HepG2 (cell line): ENCODE data around the gene EPHA2. TPM values are rescaled to one million over a fixed set of nuclear protein-coding genes. Genes with fewer than 3 reads are reported as not detected.
A peak's percentile ranks its signal among the peaks of the same experiment; 100 is the strongest.

Experiments used
- ATAC-seq: fragments of 200-7000 bp; cut with Tn5 transposase; 3 replicates; pipeline ENCODE4 v1.9.1; 2020; ENCODE audit warnings: mild to moderate bottlenecking, moderate library complexity
- BruUV-seq: library from RNA; stranded (reverse); fragments of 400-500 nt; replicated peaks from 2 replicates; lab custom pipeline; 2021; lab: Mats Ljungman, UMichigan
- CTCF ChIA-PET: fragments of 300-600 bp; formaldehyde crosslinking; extraction: SDS; loops from one replicate; lab custom pipeline; 2021; ENCODE audit warnings: low total read pairs, inconsistent platforms, low intra/inter-chr PET ratio; lab: Yijun Ruan, JAX
- POLR2A ChIA-PET: fragments of 350-600 bp; sonication (Branson Sonifier 250); formaldehyde crosslinking; loops from one replicate; lab custom pipeline; 2020; ENCODE audit warnings: antibody characterized with exemption, inconsistent platforms; lab: Yijun Ruan, JAX
- DNase-seq: peaks from one replicate; pipeline ENCODE4 v3.0.0-alpha.2; 2015; ENCODE audit warnings: low spot score
- FAIRE-seq: peaks from 3 replicates; lab custom pipeline; 2011; peaks lifted over from hg19 to GRCh38; lab: Jason Lieb, UNC
- H2AFZ ChIP-seq: one replicate; pipeline ENCODE4 v1.6.1; 2011; ENCODE audit warnings: low read length, inconsistent platforms
- H3K27ac ChIP-seq: fragments of 300-600 bp; 3 replicates; pipeline ENCODE4 v1.8.0; 2011; ENCODE audit warnings: mixed run types, mild to moderate bottlenecking, mixed read lengths, low read length, inconsistent platforms; ENCODE audit not compliant: insufficient read depth; ENCODE audit errors: extremely low read length
- H3K27me3 ChIP-seq, 2 experiments: fragments of 200-600 bp in 1 of 2; 2 replicates in 1 of 2; 3 replicates in 1 of 2; pipeline versions ENCODE4 v1.6.0 to v1.8.0; 2011; ENCODE audit warnings: low read length in 2 of 2, mild to moderate bottlenecking in 2 of 2, moderate library complexity in 2 of 2, inconsistent platforms in 1 of 2; ENCODE audit not compliant: insufficient read depth in 2 of 2, control insufficient read depth in 1 of 2
- H3K36me3 ChIP-seq, 2 experiments: fragments of 200-600 bp in 1 of 2; replicated peaks in 1 of 2; 2 replicates in 1 of 2; 3 replicates in 1 of 2; pipeline versions ENCODE4 v1.5.1 to v1.8.0; 2011; ENCODE audit warnings: low read length in 2 of 2, inconsistent platforms in 1 of 2; ENCODE audit not compliant: insufficient read depth in 2 of 2, control insufficient read depth in 1 of 2
- H3K4me1 ChIP-seq: 2 replicates; pipeline ENCODE4 v1.5.1; 2012; ENCODE audit warnings: low read length, inconsistent platforms; ENCODE audit not compliant: insufficient read depth
- H3K4me2 ChIP-seq: 2 replicates; pipeline ENCODE4 v1.6.0; 2011; ENCODE audit warnings: low read depth, low read length, inconsistent platforms
- H3K4me3 ChIP-seq, 3 experiments: fragments of 200-600 bp in 1 of 3; sonication (generic), shearing (Covaris generic) in 1 of 3; replicated peaks in 1 of 3; 2 replicates each; pipeline ENCODE4 v1.5.1; 2011 to 2016; ENCODE audit warnings: low read length in 3 of 3, inconsistent platforms in 2 of 3, low read depth in 2 of 3, mild to moderate bottlenecking in 2 of 3, control low read depth in 1 of 3, mixed read lengths in 1 of 3; ENCODE audit not compliant: insufficient read depth in 1 of 3
- H3K79me2 ChIP-seq: one replicate; pipeline ENCODE4 v1.6.1; 2011; ENCODE audit warnings: low read length, inconsistent platforms; ENCODE audit not compliant: insufficient read depth
- H3K9ac ChIP-seq: 2 replicates; pipeline ENCODE4 v1.6.0; 2011; ENCODE audit warnings: mild to moderate bottlenecking, low read depth, low read length, inconsistent platforms; ENCODE audit not compliant: insufficient read depth
- H3K9me3 ChIP-seq: 2 replicates; pipeline ENCODE4 v1.5.1; 2012; ENCODE audit warnings: mild to moderate bottlenecking, low read length
- H4K20me1 ChIP-seq: 2 replicates; pipeline ENCODE4 v1.6.0; 2011; ENCODE audit warnings: inconsistent platforms, mild to moderate bottlenecking, low read length, moderate library complexity; ENCODE audit not compliant: insufficient read depth
- BCL6 ChIP-seq: IDR thresholded peaks from 2 replicates; pipeline ENCODE4 v1.6.1; 2016; ENCODE audit warnings: missing genetic modification reagents, missing compliant biosample characterization
- CBFB ChIP-seq: sonication (generic); formaldehyde crosslinking; IDR thresholded peaks from 2 replicates; pipeline ENCODE4 v1.4.0; 2020; ENCODE audit warnings: missing genetic modification reagents
- GATAD1 ChIP-seq: IDR thresholded peaks from 2 replicates; pipeline ENCODE4 v1.6.1; 2016; ENCODE audit warnings: missing genetic modification reagents, missing compliant biosample characterization
- HOXA7 ChIP-seq: sonication (generic); formaldehyde crosslinking; IDR thresholded peaks from 2 replicates; pipeline ENCODE4 v1.8.1; 2022; ENCODE audit warnings: mild to moderate bottlenecking, missing genetic modification reagents, moderate library complexity
- KDM1A ChIP-seq: IDR thresholded peaks from 2 replicates; pipeline ENCODE4 v1.6.1; 2016; ENCODE audit warnings: missing compliant biosample characterization
- NFKB2 ChIP-seq: sonication (generic); formaldehyde crosslinking; IDR thresholded peaks from 2 replicates; pipeline ENCODE4 v1.4.0; 2020; ENCODE audit warnings: missing genetic modification reagents, borderline replicate concordance
- NRL ChIP-seq: sonication (generic); formaldehyde crosslinking; IDR thresholded peaks from 2 replicates; pipeline ENCODE4 v1.5.0; 2020; ENCODE audit warnings: missing genetic modification reagents, mild to moderate bottlenecking, moderate library complexity, borderline replicate concordance
- RCOR2 ChIP-seq: IDR thresholded peaks from 2 replicates; pipeline ENCODE4 v1.6.1; 2016; ENCODE audit warnings: missing biosample characterization, missing genetic modification reagents
- TCF12 ChIP-seq, 2 experiments: fragments of 450-650 bp in 1 of 2; sonication (generic) in 1 of 2; formaldehyde crosslinking in 1 of 2; IDR thresholded peaks; 2 replicates each; pipeline versions ENCODE4 v1.6.1 to v1.8.0; 2017 to 2022; ENCODE audit warnings: antibody characterized with exemption in 1 of 2, mild to moderate bottlenecking in 1 of 2, missing genetic modification reagents in 1 of 2, moderate library complexity in 1 of 2
- ZC3H13 ChIP-seq: sonication (generic); formaldehyde crosslinking; IDR thresholded peaks from 2 replicates; pipeline ENCODE4 v1.8.1; 2023; ENCODE audit warnings: mild to moderate bottlenecking, missing genetic modification reagents, moderate library complexity
- ZMYM3 ChIP-seq: sonication (generic); formaldehyde crosslinking; IDR thresholded peaks from 2 replicates; pipeline ENCODE4 v1.5.1; 2020; ENCODE audit warnings: mild to moderate bottlenecking, missing genetic modification reagents
- ZNF138 ChIP-seq: sonication (generic); formaldehyde crosslinking; IDR thresholded peaks from 2 replicates; pipeline ENCODE4 v1.5.0; 2020; ENCODE audit warnings: mild to moderate bottlenecking, low read depth, missing genetic modification reagents
- ZNF260 ChIP-seq: sonication (generic); formaldehyde crosslinking; IDR thresholded peaks from 2 replicates; pipeline ENCODE4 v1.4.0; 2020; ENCODE audit warnings: missing genetic modification reagents, low read depth, mild to moderate bottlenecking, borderline replicate concordance
- ZNF44 ChIP-seq: sonication (generic); formaldehyde crosslinking; IDR thresholded peaks from 2 replicates; pipeline ENCODE4 v1.5.1; 2020; ENCODE audit warnings: mild to moderate bottlenecking, missing genetic modification reagents
- ZNF660 ChIP-seq: sonication (generic); formaldehyde crosslinking; IDR thresholded peaks from 2 replicates; pipeline ENCODE4 v1.5.1; 2020; ENCODE audit warnings: mild to moderate bottlenecking, low read depth, missing genetic modification reagents, borderline replicate concordance
- ZNF768 ChIP-seq: sonication (generic); formaldehyde crosslinking; IDR thresholded peaks from 2 replicates; pipeline ENCODE4 v1.4.0; 2020; ENCODE audit warnings: missing genetic modification reagents
- ZNF891 ChIP-seq: sonication (generic); formaldehyde crosslinking; IDR thresholded peaks from 2 replicates; pipeline ENCODE4 v1.5.0; 2020; ENCODE audit warnings: mild to moderate bottlenecking, missing genetic modification reagents
- WGBS: methylation state at CpG from one replicate; pipeline ENCODE4 v1.1.6; 2017; ENCODE audit warnings: low lambda C conversion rate; 5-methylcytosine and 5-hydroxymethylcytosine counted together
- in situ Hi-C: cut with HindIII; loops from 2 replicates; pipeline ENCODE4 v1.10.0; 2017; ENCODE audit warnings: low pct_unique_long_range_greater_than_20kb; ENCODE audit not compliant: extremely low pct_ligation_motif_present
- intact Hi-C: fragments of 100-400 bp; cut with micrococcal nuclease; formaldehyde crosslinking; loops from one replicate; pipeline ENCODE4 v1.10.0; 2022; ENCODE audit not compliant: unreplicated experiment
- polyA plus RNA-seq, 8 experiments: library from polyadenylated mRNA; depleted of rRNA in 3 of 8; stranded (reverse) in 7 of 8; unstranded in 1 of 8; fragments of >200 nt; fragmentation: Illumina TruSeq in 4 of 8; extraction: Trizol in 4 of 8; gene quantifications; 2 replicates each; pipeline versions ENCODE4 v1.2.1 to v1.2.3, GENCODE V29; 2011 to 2016; ENCODE audit warnings: low read depth in 4 of 8, missing spikeins in 1 of 8, mixed read lengths in 1 of 8; ENCODE audit not compliant: insufficient read depth in 1 of 8
- total RNA-seq, 5 experiments: library from RNA; depleted of rRNA; stranded (reverse); fragments of >200 nt; fragmentation: Illumina TruSeq; extraction: Trizol; gene quantifications; 2 replicates each; pipeline ENCODE4 v1.2.3, GENCODE V29; 2016; ENCODE audit warnings: low read depth in 1 of 5
- TF ChIP-seq, protein P1 (sequence below): sonication (generic); formaldehyde crosslinking; IDR thresholded peaks from 2 replicates; pipeline ENCODE4 v1.4.0; 2020; ENCODE audit warnings: missing genetic modification reagents, borderline replicate concordance

EPHA2 gene
- total and polyA plus RNA-seq, 2 of the 13 experiments (the other 11 are each of a cell fraction or from before 2014, with no cell fraction given): 33.6 to 53.6 TPM

- Histone ChIP-seq H3K27me3 (no peaks in the 10 kb centered on the region), H3K36me3 (no peaks in the 10 kb centered on the region), H2AFZ (no peak overlapping the region), H3K4me2 (peak overlapping the region; percentile 46; the same call in 1 of the 2 replicates), H3K27ac (no peak overlapping the region), H3K4me1 (peaks cover 84% of the 10 kb centered on the region), H4K20me1 (no peaks in the 10 kb centered on the region), H3K9ac (no peak overlapping the region), H3K4me3 (no peak overlapping the region; a peak in 1 of 6 replicates), H3K9me3 (no peaks in the 10 kb centered on the region), H3K79me2 (no peaks in the 10 kb centered on the region)
- POLR2A ChIA-PET: interaction anchor here (1.1 to 4.5 kb wide), 6 partner anchors 20 to 105 kb away, joined by 3 to 51 read pairs (median 14); partner anchors contain the start of gene EPHA2
- FAIRE-seq (no peak), DNase-seq (no peak), ATAC-seq (no peak)
- intact Hi-C loops (no loop called here), in situ Hi-C loops (loop anchor here (5.0 kb wide), 2 partner anchors 37 to 107 kb away; no protein-coding TSS in a partner anchor)
- 40% methylated on average over 11 of the region's 19 CpGs for WGBS
- 0 out of 2 replicates have a peak, but pooled peaks have one; percentile 18 for TF ChIP-seq BCL6 (CRISPR knock-in tag)
- TF ChIP-seq ZC3H13 (CRISPR knock-in tag): no peak
- TF ChIP-seq ZNF768: peak; percentile 99
- TF ChIP-seq, protein P1, sequence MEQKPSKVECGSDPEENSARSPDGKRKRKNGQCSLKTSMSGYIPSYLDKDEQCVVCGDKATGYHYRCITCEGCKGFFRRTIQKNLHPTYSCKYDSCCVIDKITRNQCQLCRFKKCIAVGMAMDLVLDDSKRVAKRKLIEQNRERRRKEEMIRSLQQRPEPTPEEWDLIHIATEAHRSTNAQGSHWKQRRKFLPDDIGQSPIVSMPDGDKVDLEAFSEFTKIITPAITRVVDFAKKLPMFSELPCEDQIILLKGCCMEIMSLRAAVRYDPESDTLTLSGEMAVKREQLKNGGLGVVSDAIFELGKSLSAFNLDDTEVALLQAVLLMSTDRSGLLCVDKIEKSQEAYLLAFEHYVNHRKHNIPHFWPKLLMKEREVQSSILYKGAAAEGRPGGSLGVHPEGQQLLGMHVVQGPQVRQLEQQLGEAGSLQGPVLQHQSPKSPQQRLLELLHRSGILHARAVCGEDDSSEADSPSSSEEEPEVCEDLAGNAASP (CRISPR knock-in tag): no peak
- TF ChIP-seq TCF12 (IDR thresholded peaks at IDR 0.05): no peak
- TF ChIP-seq TCF12 (CRISPR knock-in tag; IDR thresholded peaks at IDR 0.05): no peak
- TF ChIP-seq RCOR2 (CRISPR knock-in tag): peak; percentile 56; the same call in 1 of the 2 replicates
- no peak for TF ChIP-seq ZNF44
- TF ChIP-seq ZMYM3: peak; percentile 87
- peak; percentile 73; the same call in 1 of the 2 replicates for TF ChIP-seq KDM1A (CRISPR knock-in tag)
- TF ChIP-seq HOXA7 (CRISPR knock-in tag): no peak
- TF ChIP-seq NRL: 0 out of 2 replicates have a peak, but pooled peaks have one; percentile 16
- no peak for TF ChIP-seq ZNF260 (CRISPR knock-in tag)
- TF ChIP-seq ZNF891 (CRISPR knock-in tag): 0 out of 2 replicates have a peak, but pooled peaks have one; percentile 4
- TF ChIP-seq ZNF138 (CRISPR knock-in tag): no peak
- TF ChIP-seq GATAD1: no peak
- TF ChIP-seq ZNF660 (CRISPR knock-in tag): no peak
- 0 out of 2 replicates have a peak, but pooled peaks have one; percentile 35 for TF ChIP-seq NFKB2 (CRISPR knock-in tag)
- 0 out of 2 replicates have a peak, but pooled peaks have one; percentile 17 for TF ChIP-seq CBFB (CRISPR knock-in tag)
- CTCF ChIA-PET: no interaction called here
- no TSS peak for BruUV-seq
Observed at GRCh38 chr1:16183765-16184556, 28.1 kb upstream of the EPHA2 start.
